ENCODE measurements around the gene HERC6. TPM values are rescaled to one million over a fixed set of nuclear protein-coding genes. Genes with fewer than 3 reads are reported as not detected.

Gene HERC6
- total RNA-seq, 1 experiment from 2014 or later, result 22.0 TPM

GRCh38 chr4:88396681-88397080 is 18.0 kb downstream of the HERC6 start:
- H3K27ac Mint-ChIP-seq (ENCODE audit: unreplicated experiment), result no peak overlapping the region

GRCh38 chr4:88398381-88398780 is 19.7 kb downstream of the HERC6 start:
- H3K4me3 Mint-ChIP-seq (ENCODE audit: low read depth, unreplicated experiment), result no peak overlapping the region
- no TSS peak for BruUV-seq (replicated peaks)
- H3K27me3 Mint-ChIP-seq (ENCODE audit: unreplicated experiment), result no peaks in the 10 kb centered on the region
- no peaks in the 10 kb centered on the region for H3K4me1 Mint-ChIP-seq (ENCODE audit: low read depth, unreplicated experiment)
- H3K36me3 Mint-ChIP-seq (ENCODE audit: insufficient read depth, unreplicated experiment), result no peaks in the 10 kb centered on the region
- no peak for DNase-seq
- no peak overlapping the region for H3K27ac Mint-ChIP-seq (ENCODE audit: unreplicated experiment)
- CTCF ChIA-PET, result no interaction called here
- no peak for TF ChIP-seq CTCF (IDR thresholded peaks at IDR 0.05; ENCODE audit: unreplicated experiment)
- H3K9me3 Mint-ChIP-seq (ENCODE audit: low read depth, unreplicated experiment), result no peaks in the 10 kb centered on the region
- intact Hi-C loops (cut with micrococcal nuclease; ENCODE audit: unreplicated experiment), result no loop called here

More at GRCh38 chr4:88396681-88397080, 18.0 kb downstream of the HERC6 start:
- no peaks in the 10 kb centered on the region for H3K4me1 Mint-ChIP-seq (ENCODE audit: low read depth, unreplicated experiment)
- H3K4me3 Mint-ChIP-seq (ENCODE audit: low read depth, unreplicated experiment), result no peak overlapping the region
- intact Hi-C loops (cut with micrococcal nuclease; ENCODE audit: unreplicated experiment), result no loop called here
- no peaks in the 10 kb centered on the region for H3K36me3 Mint-ChIP-seq (ENCODE audit: insufficient read depth, unreplicated experiment)
- no peak for DNase-seq
- no peak for TF ChIP-seq CTCF (IDR thresholded peaks at IDR 0.05; ENCODE audit: unreplicated experiment)
- H3K9me3 Mint-ChIP-seq (ENCODE audit: low read depth, unreplicated experiment), result no peaks in the 10 kb centered on the region
- H3K27me3 Mint-ChIP-seq (ENCODE audit: unreplicated experiment), result no peaks in the 10 kb centered on the region
- CTCF ChIA-PET, result no interaction called here
- no TSS peak for BruUV-seq (replicated peaks)

- Mint-ChIP-seq H3K27ac (ENCODE audit: unreplicated experiment) (no peak overlapping the region), H3K9me3 (ENCODE audit: low read depth, unreplicated experiment) (no peaks in the 10 kb centered on the region), H3K4me3 (ENCODE audit: low read depth, unreplicated experiment) (no peak overlapping the region), H3K4me1 (ENCODE audit: low read depth, unreplicated experiment) (no peaks in the 10 kb centered on the region), H3K36me3 (ENCODE audit: insufficient read depth, unreplicated experiment) (no peaks in the 10 kb centered on the region), H3K27me3 (ENCODE audit: unreplicated experiment) (no peaks in the 10 kb centered on the region)
- CTCF ChIA-PET, result no interaction called here
- intact Hi-C loops (cut with micrococcal nuclease; ENCODE audit: unreplicated experiment), result no loop called here
- no peak for DNase-seq
- BruUV-seq (replicated peaks), result no TSS peak
- TF ChIP-seq CTCF (IDR thresholded peaks at IDR 0.05; ENCODE audit: unreplicated experiment), result no peak
Measured at GRCh38 chr4:88409206-88409605, 30.6 kb downstream of the HERC6 start.

GRCh38 chr4:88409789-88410188 is 31.1 kb downstream of the HERC6 start:
- Mint-ChIP-seq H3K27me3 (ENCODE audit: unreplicated experiment) (no peaks in the 10 kb centered on the region), H3K4me1 (ENCODE audit: low read depth, unreplicated experiment) (no peaks in the 10 kb centered on the region), H3K36me3 (ENCODE audit: insufficient read depth, unreplicated experiment) (no peaks in the 10 kb centered on the region), H3K9me3 (ENCODE audit: low read depth, unreplicated experiment) (no peaks in the 10 kb centered on the region), H3K4me3 (ENCODE audit: low read depth, unreplicated experiment) (no peak overlapping the region), H3K27ac (ENCODE audit: unreplicated experiment) (no peak overlapping the region)
- intact Hi-C loops (cut with micrococcal nuclease; ENCODE audit: unreplicated experiment), result no loop called here
- CTCF ChIA-PET, result no interaction called here
- TF ChIP-seq CTCF (IDR thresholded peaks at IDR 0.05; ENCODE audit: unreplicated experiment), result no peak
- no TSS peak for BruUV-seq (replicated peaks)
- DNase-seq, result no peak

Measured in Calu3 (cell line).